ENCODE measurements around the gene TSC22D1. TPM values are rescaled to one million over a fixed set of nuclear protein-coding genes. Genes with fewer than 3 reads are reported as not detected.
"Not testable (repeated sequence)": the region's sequence is repeated elsewhere in the genome, so short reads cannot be mapped to it uniquely, and the experiment has no call there.

The TSC22D1 gene
- total RNA-seq, 1 experiment from 2014 or later, result 20.1 TPM

- Histone ChIP-seq H3K27me3 (ENCODE audit: low read length) (no peaks in the 10 kb centered on the region), H3K27ac (ENCODE audit: low read length) (no peak overlapping the region), H3K4me1 (ENCODE audit: low read length) (no peaks in the 10 kb centered on the region), H3K4me2 (ENCODE audit: low read depth, low read length, poor library complexity, severe bottlenecking) (no peak overlapping the region), H3K9me2 (replicated peaks; ENCODE audit: insufficient read depth, low read length) (no peaks in the 10 kb centered on the region), H3K79me2 (ENCODE audit: low read length) (no peaks in the 10 kb centered on the region), H4K20me1 (ENCODE audit: insufficient read depth, low read depth, low read length) (no peaks in the 10 kb centered on the region), H3K9me3 (ENCODE audit: low read length) (no peaks in the 10 kb centered on the region), H3K4me3 (ENCODE audit: low read length) (no peak overlapping the region), H2AFZ (ENCODE audit: low read length) (no peak overlapping the region), H3K36me3 (ENCODE audit: insufficient read depth, low read length) (no peaks in the 10 kb centered on the region), H3K9ac (ENCODE audit: low read length) (no peak overlapping the region)
- DNase-seq, result no peak
Measured at GRCh38 chr13:44605721-44606120, 29.6 kb upstream of the TSC22D1 start.

- H3K79me2 ChIP-seq (ENCODE audit: low read length), result no peaks in the 10 kb centered on the region
- H3K4me2 ChIP-seq (ENCODE audit: low read depth, low read length, poor library complexity, severe bottlenecking), result no peak overlapping the region
- DNase-seq, result no peak
- H3K27me3 ChIP-seq (ENCODE audit: low read length), result no peaks in the 10 kb centered on the region
- no peaks in the 10 kb centered on the region for H3K9me2 ChIP-seq (replicated peaks; ENCODE audit: insufficient read depth, low read length)
- no peaks in the 10 kb centered on the region for H4K20me1 ChIP-seq (ENCODE audit: insufficient read depth, low read depth, low read length)
- no peak overlapping the region for H3K27ac ChIP-seq (ENCODE audit: low read length)
- H3K4me1 ChIP-seq (ENCODE audit: low read length), result no peaks in the 10 kb centered on the region
- no peaks in the 10 kb centered on the region for H3K36me3 ChIP-seq (ENCODE audit: insufficient read depth, low read length)
- H3K9ac ChIP-seq (ENCODE audit: low read length), result no peak overlapping the region
- no peaks in the 10 kb centered on the region for H3K9me3 ChIP-seq (ENCODE audit: low read length)
- H2AFZ ChIP-seq (ENCODE audit: low read length), result no peak overlapping the region
- no peak overlapping the region for H3K4me3 ChIP-seq (ENCODE audit: low read length)
Measured at GRCh38 chr13:44605275-44605674, 29.1 kb upstream of the TSC22D1 start.

- Histone ChIP-seq H3K4me2 (ENCODE audit: low read depth, low read length, poor library complexity, severe bottlenecking) (no peak overlapping the region), H3K27me3 (ENCODE audit: low read length) (no peaks in the 10 kb centered on the region), H3K9me3 (ENCODE audit: low read length) (no peaks in the 10 kb centered on the region), H3K9me2 (replicated peaks; ENCODE audit: insufficient read depth, low read length) (no peaks in the 10 kb centered on the region), H4K20me1 (ENCODE audit: insufficient read depth, low read depth, low read length) (no peaks in the 10 kb centered on the region), H3K4me3 (ENCODE audit: low read length) (no peak overlapping the region), H3K36me3 (ENCODE audit: insufficient read depth, low read length) (no peaks in the 10 kb centered on the region), H2AFZ (ENCODE audit: low read length) (no peak overlapping the region), H3K4me1 (ENCODE audit: low read length) (no peaks in the 10 kb centered on the region), H3K79me2 (ENCODE audit: low read length) (no peaks in the 10 kb centered on the region), H3K9ac (ENCODE audit: low read length) (no peak overlapping the region), H3K27ac (ENCODE audit: low read length) (no peak overlapping the region)
- no peak for DNase-seq
Measured at GRCh38 chr13:44601586-44601985, 25.5 kb upstream of the TSC22D1 start.

DNA sequence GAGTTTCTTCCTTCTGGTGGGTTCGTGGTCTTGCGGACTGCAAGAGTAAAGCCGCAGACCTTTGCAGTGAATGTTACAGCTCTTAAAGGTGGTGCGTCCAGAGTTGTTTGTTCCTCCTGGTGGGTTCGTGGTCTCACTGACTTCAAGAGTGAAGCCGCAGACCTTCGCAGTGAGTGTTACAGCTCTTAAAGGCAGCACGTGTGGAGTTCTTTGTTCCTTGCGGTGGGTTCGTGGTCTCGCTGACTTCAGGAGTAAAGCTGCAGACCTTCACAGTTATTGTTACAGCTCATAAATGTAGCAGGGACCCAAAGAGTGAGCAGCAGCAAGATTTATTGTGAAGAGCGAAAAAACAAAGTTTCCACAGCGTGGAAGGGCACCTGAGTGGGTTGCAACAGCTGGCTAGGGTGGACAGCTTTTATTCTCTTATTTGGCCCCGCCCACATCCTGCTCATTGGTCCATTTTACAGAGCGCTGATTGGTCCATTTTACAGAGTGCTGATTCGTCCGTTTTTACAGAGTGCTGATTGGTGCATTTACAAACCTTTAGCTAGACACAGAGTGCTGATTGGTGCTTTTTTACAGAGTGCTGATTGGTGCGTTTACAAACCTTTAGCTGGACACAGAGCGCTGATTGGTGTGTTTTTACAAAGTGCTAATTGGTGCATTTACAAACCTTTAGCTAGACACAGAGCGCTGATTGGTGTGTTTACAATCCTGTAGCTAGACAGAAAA, 17.9 kb upstream of the TSC22D1 start:
- H3K79me2 ChIP-seq (ENCODE audit: low read length); H3K9me2 ChIP-seq (replicated peaks; ENCODE audit: insufficient read depth, low read length); H3K27ac ChIP-seq (ENCODE audit: low read length); DNase-seq; H3K4me2 ChIP-seq (ENCODE audit: low read depth, low read length, poor library complexity, severe bottlenecking); H3K9ac ChIP-seq (ENCODE audit: low read length); H4K20me1 ChIP-seq (ENCODE audit: insufficient read depth, low read depth, low read length); H3K4me1 ChIP-seq (ENCODE audit: low read length); H3K27me3 ChIP-seq (ENCODE audit: low read length); H3K9me3 ChIP-seq (ENCODE audit: low read length); H3K4me3 ChIP-seq (ENCODE audit: low read length); H2AFZ ChIP-seq (ENCODE audit: low read length); H3K36me3 ChIP-seq (ENCODE audit: insufficient read depth, low read length): not testable (repeated sequence)

GRCh38 chr13:44592216-44592847, 16.2 kb upstream of the TSC22D1 start:
- no peaks in the 10 kb centered on the region for H3K36me3 ChIP-seq (ENCODE audit: insufficient read depth, low read length)
- H3K9me2 ChIP-seq (replicated peaks; ENCODE audit: insufficient read depth, low read length), result no peaks in the 10 kb centered on the region
- H3K9ac ChIP-seq (ENCODE audit: low read length), result no peak overlapping the region
- no peaks in the 10 kb centered on the region for H3K9me3 ChIP-seq (ENCODE audit: low read length)
- H4K20me1 ChIP-seq (ENCODE audit: insufficient read depth, low read depth, low read length), result no peaks in the 10 kb centered on the region
- H2AFZ ChIP-seq (ENCODE audit: low read length), result no peak overlapping the region
- H3K4me1 ChIP-seq (ENCODE audit: low read length), result no peaks in the 10 kb centered on the region
- no peak overlapping the region for H3K27ac ChIP-seq (ENCODE audit: low read length)
- H3K79me2 ChIP-seq (ENCODE audit: low read length), result no peaks in the 10 kb centered on the region
- no peak for DNase-seq
- H3K4me2 ChIP-seq (ENCODE audit: low read depth, low read length, poor library complexity, severe bottlenecking), result no peak overlapping the region
- H3K4me3 ChIP-seq (ENCODE audit: low read length), result no peak overlapping the region
- H3K27me3 ChIP-seq (ENCODE audit: low read length), result no peaks in the 10 kb centered on the region

DNA sequence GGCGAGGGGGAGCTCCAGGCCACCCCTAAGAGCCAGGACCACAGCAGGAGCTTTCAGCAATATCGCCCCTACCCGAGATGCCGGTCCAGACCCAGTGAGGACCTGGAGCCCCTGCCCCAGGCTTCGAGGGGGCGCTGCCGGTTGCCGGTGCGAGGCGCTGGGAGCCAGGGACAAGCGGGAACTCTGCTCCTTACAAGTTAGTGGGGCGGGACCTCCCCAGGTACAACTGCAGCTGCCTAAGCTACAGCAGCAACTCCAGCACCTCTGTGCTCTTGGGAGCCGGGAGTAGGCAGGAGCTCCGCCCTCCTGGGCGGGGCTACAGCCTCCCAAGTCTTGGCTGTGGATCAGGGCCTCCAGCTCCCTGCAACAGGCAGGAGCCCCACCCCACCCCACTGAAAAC, 15.2 kb upstream of the TSC22D1 start:
- no peaks in the 10 kb centered on the region for H3K9me3 ChIP-seq (ENCODE audit: low read length)
- no peak for DNase-seq
- H3K4me1 ChIP-seq (ENCODE audit: low read length), result no peaks in the 10 kb centered on the region

GRCh38 chr13:44583137-44583536, 7.0 kb upstream of the TSC22D1 start:
- DNase-seq, result no peak

More for the DNA sequence above, 15.2 kb upstream of the TSC22D1 start:
- Histone ChIP-seq H3K4me3 (ENCODE audit: low read length) (no peak overlapping the region), H3K27me3 (ENCODE audit: low read length) (no peaks in the 10 kb centered on the region), H3K36me3 (ENCODE audit: insufficient read depth, low read length) (no peaks in the 10 kb centered on the region), H3K9ac (ENCODE audit: low read length) (no peak overlapping the region), H2AFZ (ENCODE audit: low read length) (no peak overlapping the region), H3K9me2 (replicated peaks; ENCODE audit: insufficient read depth, low read length) (no peaks in the 10 kb centered on the region), H3K27ac (ENCODE audit: low read length) (no peak overlapping the region), H3K79me2 (ENCODE audit: low read length) (no peaks in the 10 kb centered on the region), H4K20me1 (ENCODE audit: insufficient read depth, low read depth, low read length) (no peaks in the 10 kb centered on the region), H3K4me2 (ENCODE audit: low read depth, low read length, poor library complexity, severe bottlenecking) (no peak overlapping the region)

GRCh38 chr13:44578067-44578400, 1.9 kb upstream of the TSC22D1 start:
- Histone ChIP-seq H3K4me2 (ENCODE audit: low read depth, low read length, poor library complexity, severe bottlenecking) (peak overlapping the region; percentile 96), H3K79me2 (ENCODE audit: low read length) (no peaks in the 10 kb centered on the region), H3K4me1 (ENCODE audit: low read length) (peaks cover 24% of the 10 kb centered on the region), H4K20me1 (ENCODE audit: insufficient read depth, low read depth, low read length) (peaks cover 6% of the 10 kb centered on the region; the same call in 1 of the 2 replicates), H3K36me3 (ENCODE audit: insufficient read depth, low read length) (no peaks in the 10 kb centered on the region), H2AFZ (ENCODE audit: low read length) (peak overlapping the region; percentile 81), H3K27ac (ENCODE audit: low read length) (0 out of 2 replicates have a peak overlapping the region, but pooled peaks have one; percentile 19), H3K4me3 (ENCODE audit: low read length) (peak overlapping the region; percentile 87), H3K9me2 (replicated peaks; ENCODE audit: insufficient read depth, low read length) (no peaks in the 10 kb centered on the region), H3K9me3 (ENCODE audit: low read length) (no peaks in the 10 kb centered on the region), H3K27me3 (ENCODE audit: low read length) (no peaks in the 10 kb centered on the region; the same call in 1 of the 2 replicates), H3K9ac (ENCODE audit: low read length) (peak overlapping the region; percentile 79)
- DNase-seq, result no peak

More at GRCh38 chr13:44583137-44583536, 7.0 kb upstream of the TSC22D1 start:
- H3K27ac ChIP-seq (ENCODE audit: low read length), result no peak overlapping the region
- H3K9me3 ChIP-seq (ENCODE audit: low read length), result no peaks in the 10 kb centered on the region
- peaks cover 6% of the 10 kb centered on the region for H3K4me1 ChIP-seq (ENCODE audit: low read length)
- no peaks in the 10 kb centered on the region for H3K9me2 ChIP-seq (replicated peaks; ENCODE audit: insufficient read depth, low read length)
- H3K9ac ChIP-seq (ENCODE audit: low read length), result no peak overlapping the region
- no peak overlapping the region for H3K4me2 ChIP-seq (ENCODE audit: low read depth, low read length, poor library complexity, severe bottlenecking)
- no peaks in the 10 kb centered on the region for H3K79me2 ChIP-seq (ENCODE audit: low read length)
- no peaks in the 10 kb centered on the region for H3K36me3 ChIP-seq (ENCODE audit: insufficient read depth, low read length)
- H4K20me1 ChIP-seq (ENCODE audit: insufficient read depth, low read depth, low read length), result no peaks in the 10 kb centered on the region
- H3K4me3 ChIP-seq (ENCODE audit: low read length), result no peak overlapping the region
- H3K27me3 ChIP-seq (ENCODE audit: low read length), result no peaks in the 10 kb centered on the region
- H2AFZ ChIP-seq (ENCODE audit: low read length), result no peak overlapping the region
